ENCODE results near the gene COL4A4. TPM values are rescaled to one million over a fixed set of nuclear protein-coding genes. Genes with fewer than 3 reads are reported as not detected.

Gene COL4A4
- total and polyA plus RNA-seq, 3 experiments from 2014 or later: 0.08 TPM; not detected in 2

- H3K36me3 Mint-ChIP-seq: peaks cover 58 to 65% (median 63%) of the 10 kb centered on the region in 3 donors
- CTCF ChIA-PET: interaction anchor here (0.6 kb wide), 1 partner anchor 17 kb away, joined by 3 read pairs; no protein-coding TSS in a partner anchor
- Histone ChIP-seq H3K4me1 (ENCODE audit: insufficient read depth, low read length) (no peaks in the 10 kb centered on the region), H3K27ac (ENCODE audit: low read depth, low read length) (no peak overlapping the region), H3K36me3 (ENCODE audit: insufficient read depth, low read length) (peaks cover 5% of the 10 kb centered on the region), H3K27me3 (ENCODE audit: insufficient read depth, low read length, poor library complexity, severe bottlenecking) (no peaks in the 10 kb centered on the region), H3K4me3 (ENCODE audit: low read length) (no peak overlapping the region), H3K9me3 (ENCODE audit: low read length) (no peaks in the 10 kb centered on the region)
- H3K9me3 Mint-ChIP-seq: peaks cover 0 to 1% (median 0%) of the 10 kb centered on the region in 5 donors
- no peak overlapping the region for H3K27ac Mint-ChIP-seq
- no peaks in the 10 kb centered on the region for H3K4me1 Mint-ChIP-seq
- no peaks in the 10 kb centered on the region for H3K27me3 Mint-ChIP-seq
- POLR2A ChIA-PET: no interaction called here
- no peak for DNase-seq
- no peak overlapping the region for H3K4me3 Mint-ChIP-seq
Observed at GRCh38 chr2:226995625-226996041, 168.4 kb downstream of the COL4A4 start.

- Histone ChIP-seq H3K36me3 (ENCODE audit: insufficient read depth, low read length) (peaks cover 5% of the 10 kb centered on the region), H3K27ac (ENCODE audit: low read depth, low read length) (no peak overlapping the region), H3K9me3 (ENCODE audit: low read length) (no peaks in the 10 kb centered on the region), H3K4me3 (ENCODE audit: low read length) (no peak overlapping the region), H3K4me1 (ENCODE audit: insufficient read depth, low read length) (no peaks in the 10 kb centered on the region), H3K27me3 (ENCODE audit: insufficient read depth, low read length, poor library complexity, severe bottlenecking) (no peaks in the 10 kb centered on the region)
- POLR2A ChIA-PET: no interaction called here
- H3K27me3 Mint-ChIP-seq: no peaks in the 10 kb centered on the region
- no peaks in the 10 kb centered on the region for H3K4me1 Mint-ChIP-seq
- CTCF ChIA-PET: interaction anchor here (1.5 kb wide), 1 partner anchor 9 kb away, joined by 3 read pairs; no protein-coding TSS in a partner anchor
- H3K36me3 Mint-ChIP-seq: peaks cover 52 to 61% (median 57%) of the 10 kb centered on the region in 3 donors
- no peak for DNase-seq
- no peak overlapping the region for H3K27ac Mint-ChIP-seq
- H3K4me3 Mint-ChIP-seq: no peak overlapping the region
- no peaks in the 10 kb centered on the region for H3K9me3 Mint-ChIP-seq
Observed at GRCh38 chr2:226994775-226995174, 169.2 kb downstream of the COL4A4 start.

DNA sequence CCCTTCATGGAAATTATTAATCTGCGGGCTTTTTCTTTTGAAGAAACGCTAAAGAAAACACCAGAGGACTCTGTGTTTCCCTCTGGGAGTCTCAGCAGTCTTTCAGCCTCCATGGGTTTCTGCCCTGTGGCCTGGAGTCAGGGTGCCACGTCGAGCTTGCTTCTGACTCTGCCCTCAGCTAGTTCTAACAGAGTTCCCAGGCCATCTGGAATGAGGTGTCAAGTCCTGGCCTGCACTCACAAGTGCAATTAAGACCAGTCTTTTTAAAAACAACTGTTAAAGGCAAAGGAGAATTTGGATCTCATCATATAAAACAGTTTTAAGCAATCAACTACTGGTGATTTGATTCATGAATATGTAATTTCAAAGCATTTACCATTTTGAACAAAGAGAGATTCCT, 170.8 kb downstream of the COL4A4 start:
- Histone ChIP-seq H3K27me3 (ENCODE audit: insufficient read depth, low read length, poor library complexity, severe bottlenecking) (no peaks in the 10 kb centered on the region), H3K9me3 (ENCODE audit: low read length) (no peaks in the 10 kb centered on the region), H3K4me3 (ENCODE audit: low read length) (no peak overlapping the region), H3K27ac (ENCODE audit: low read depth, low read length) (no peak overlapping the region), H3K4me1 (ENCODE audit: insufficient read depth, low read length) (no peaks in the 10 kb centered on the region), H3K36me3 (ENCODE audit: insufficient read depth, low read length) (peaks cover 5% of the 10 kb centered on the region)
- no peak for DNase-seq
- ChIA-PET POLR2A (no interaction called here), CTCF (interaction anchor here (1.5 kb wide), 1 partner anchor 8 kb away, joined by 3 read pairs; no protein-coding TSS in a partner anchor)
- Mint-ChIP-seq H3K9me3 (no peaks in the 10 kb centered on the region), H3K4me3 (no peak overlapping the region), H3K4me1 (no peaks in the 10 kb centered on the region), H3K27me3 (no peaks in the 10 kb centered on the region), H3K27ac (peak overlapping the region in 1 of 8 donors; percentile 48), H3K36me3 (peaks cover 38 to 54% (median 47%) of the 10 kb centered on the region in 3 donors)

- CTCF ChIA-PET: no interaction called here
Observed at GRCh38 chr2:226991663-226992062, 172.3 kb downstream of the COL4A4 start.

DNA sequence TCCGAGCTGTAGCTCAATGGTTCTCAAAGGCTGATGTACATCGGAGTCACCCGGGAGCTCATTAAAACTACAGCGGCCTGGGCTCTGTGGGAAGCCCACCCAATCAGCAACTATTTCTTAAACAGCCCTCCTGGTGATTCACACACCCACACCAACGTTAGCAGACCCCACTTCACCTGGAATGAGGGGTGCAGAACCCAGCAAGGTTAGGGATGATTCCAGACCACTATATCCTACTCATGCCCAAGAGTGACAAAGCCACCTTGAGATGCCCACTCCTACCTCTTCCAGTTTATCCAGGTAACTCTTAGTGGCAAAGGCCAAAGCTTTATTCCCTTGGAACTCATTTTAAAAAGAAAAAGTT, 178.4 kb downstream of the COL4A4 start:
- Mint-ChIP-seq H3K27me3 (no peaks in the 10 kb centered on the region), H3K4me3 (no peak overlapping the region), H3K4me1 (peaks cover 4 to 26% (median 21%) of the 10 kb centered on the region in 3 donors), H3K9me3 (no peaks in the 10 kb centered on the region), H3K36me3 (peaks cover 3 to 16% (median 16%) of the 10 kb centered on the region in 3 donors), H3K27ac (no peak overlapping the region)
- ChIA-PET CTCF (interaction anchor here (1.0 kb wide), 1 partner anchor 8 kb away, joined by 3 read pairs; no protein-coding TSS in a partner anchor), POLR2A (no interaction called here)
- DNase-seq: no peak
- peaks cover 7% of the 10 kb centered on the region for H3K4me1 ChIP-seq (ENCODE audit: insufficient read depth, low read length)
- no peaks in the 10 kb centered on the region for H3K27me3 ChIP-seq (ENCODE audit: insufficient read depth, low read length, poor library complexity, severe bottlenecking)
- H3K4me3 ChIP-seq (ENCODE audit: low read length): no peak overlapping the region
- H3K27ac ChIP-seq (ENCODE audit: low read depth, low read length): no peak overlapping the region
- H3K36me3 ChIP-seq (ENCODE audit: insufficient read depth, low read length): no peaks in the 10 kb centered on the region
- no peaks in the 10 kb centered on the region for H3K9me3 ChIP-seq (ENCODE audit: low read length)

More at GRCh38 chr2:226991663-226992062, 172.3 kb downstream of the COL4A4 start:
- no peaks in the 10 kb centered on the region for H3K9me3 Mint-ChIP-seq
- Histone ChIP-seq H3K27ac (ENCODE audit: low read depth, low read length) (no peak overlapping the region), H3K27me3 (ENCODE audit: insufficient read depth, low read length, poor library complexity, severe bottlenecking) (no peaks in the 10 kb centered on the region), H3K4me1 (ENCODE audit: insufficient read depth, low read length) (no peaks in the 10 kb centered on the region), H3K9me3 (ENCODE audit: low read length) (no peaks in the 10 kb centered on the region), H3K36me3 (ENCODE audit: insufficient read depth, low read length) (peaks cover 5% of the 10 kb centered on the region), H3K4me3 (ENCODE audit: low read length) (no peak overlapping the region)
- POLR2A ChIA-PET: no interaction called here
- DNase-seq: no peak
- H3K27me3 Mint-ChIP-seq: no peaks in the 10 kb centered on the region
- no peak overlapping the region for H3K4me3 Mint-ChIP-seq
- peaks cover 33 to 52% (median 41%) of the 10 kb centered on the region in 3 donors for H3K36me3 Mint-ChIP-seq
- no peaks in the 10 kb centered on the region for H3K4me1 Mint-ChIP-seq
- no peak overlapping the region for H3K27ac Mint-ChIP-seq

DNA sequence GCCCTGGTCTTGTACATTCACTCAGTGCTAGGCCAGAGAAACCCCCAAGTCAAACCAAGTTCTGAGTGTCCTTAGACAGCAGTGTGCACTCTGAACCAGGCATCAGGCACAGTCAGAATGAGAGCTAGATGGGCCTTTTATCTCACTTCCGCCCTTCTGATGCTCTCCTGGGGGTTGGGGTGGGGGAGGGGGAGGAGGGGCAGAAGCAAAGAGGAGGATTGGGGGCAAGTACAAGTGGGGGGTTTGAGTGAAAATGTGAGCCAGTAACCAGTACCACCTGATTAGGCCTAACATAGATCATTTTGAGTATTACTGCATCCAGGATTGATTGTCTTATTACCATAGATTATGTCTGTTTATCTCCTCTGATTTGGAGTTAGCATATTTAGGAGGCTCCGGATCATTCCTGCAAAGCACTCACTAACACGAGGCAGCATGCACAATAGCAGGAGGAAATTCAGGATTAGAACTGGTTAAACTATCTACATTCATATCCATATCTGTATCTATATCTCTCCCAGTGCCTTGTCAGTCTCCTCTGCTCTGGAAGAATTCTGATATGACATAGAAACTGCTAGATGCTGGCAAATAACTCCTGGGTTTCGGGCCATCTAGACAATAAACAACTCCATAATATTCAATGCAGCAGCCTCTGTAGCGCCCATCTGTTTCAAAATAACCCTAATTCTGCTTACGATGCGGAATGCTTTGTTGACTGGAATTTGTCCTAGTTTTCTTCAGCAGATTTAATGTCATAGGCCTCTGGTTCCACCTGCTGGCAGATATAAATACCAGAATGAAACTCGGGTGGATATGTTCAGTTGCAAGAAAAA, 179.0 kb downstream of the COL4A4 start:
- H3K27ac ChIP-seq (ENCODE audit: low read depth, low read length): no peak overlapping the region
- POLR2A ChIA-PET: no interaction called here

GRCh38 chr2:226983895-226984749, 179.9 kb downstream of the COL4A4 start:
- Mint-ChIP-seq H3K4me3 (no peak overlapping the region), H3K27me3 (no peaks in the 10 kb centered on the region), H3K4me1 (peaks cover 4 to 26% (median 21%) of the 10 kb centered on the region in 3 donors), H3K36me3 (peaks cover 6 to 10% (median 10%) of the 10 kb centered on the region in 3 donors), H3K9me3 (no peaks in the 10 kb centered on the region), H3K27ac (peak overlapping the region in 1 of 8 donors; percentile 14)
- CTCF ChIA-PET: interaction anchor here (1.8 kb wide), 1 partner anchor 182 kb away, joined by 5 read pairs; no protein-coding TSS in a partner anchor
- Histone ChIP-seq H3K27ac (ENCODE audit: low read depth, low read length) (no peak overlapping the region), H3K27me3 (ENCODE audit: insufficient read depth, low read length, poor library complexity, severe bottlenecking) (no peaks in the 10 kb centered on the region), H3K4me3 (ENCODE audit: low read length) (no peak overlapping the region), H3K4me1 (ENCODE audit: insufficient read depth, low read length) (peaks cover 7% of the 10 kb centered on the region), H3K36me3 (ENCODE audit: insufficient read depth, low read length) (no peaks in the 10 kb centered on the region), H3K9me3 (ENCODE audit: low read length) (no peaks in the 10 kb centered on the region)
- DNase-seq: no peak
- POLR2A ChIA-PET: no interaction called here

More for the DNA sequence above, 179.0 kb downstream of the COL4A4 start:
- peak in 1 of 5 donors; percentile 30 for DNase-seq
- CTCF ChIA-PET: interaction anchor here (1.0 to 1.8 kb wide), 2 partner anchors 9 to 182 kb away, joined by 3 to 5 read pairs; no protein-coding TSS in a partner anchor
- no peaks in the 10 kb centered on the region for H3K27me3 ChIP-seq (ENCODE audit: insufficient read depth, low read length, poor library complexity, severe bottlenecking)
- H3K4me1 ChIP-seq (ENCODE audit: insufficient read depth, low read length): peaks cover 7% of the 10 kb centered on the region
- no peak overlapping the region for H3K4me3 ChIP-seq (ENCODE audit: low read length)
- peaks cover 2 to 14% (median 12%) of the 10 kb centered on the region in 3 donors for H3K36me3 Mint-ChIP-seq
- no peaks in the 10 kb centered on the region for H3K27me3 Mint-ChIP-seq
- H3K4me3 Mint-ChIP-seq: no peak overlapping the region
- no peaks in the 10 kb centered on the region for H3K9me3 Mint-ChIP-seq
- peak overlapping the region in 2 of 8 donors; percentile 13 to 21 for H3K27ac Mint-ChIP-seq
- H3K4me1 Mint-ChIP-seq: peaks cover 4 to 26% (median 21%) of the 10 kb centered on the region in 3 donors
- H3K36me3 ChIP-seq (ENCODE audit: insufficient read depth, low read length): no peaks in the 10 kb centered on the region
- H3K9me3 ChIP-seq (ENCODE audit: low read length): no peaks in the 10 kb centered on the region

Measured in CD8-positive, alpha-beta memory T cell (primary cell).